Astrocyte (in vitro differentiated cells and primary cell): ENCODE results near the gene BOLL.
A peak's percentile ranks its signal among the peaks of the same experiment; 100 is the strongest.

Experiments
- EZH2 ChIP-seq: IDR thresholded peaks from 2 replicates; pipeline ENCODE4 v1.6.1; 2012; ENCODE audit warnings: mild to moderate bottlenecking, low read length, inconsistent platforms; ENCODE audit not compliant: insufficient read depth
- TF ChIP-seq, protein P1 (sequence below): IDR thresholded peaks from 2 replicates; pipeline ENCODE4 v1.5.1; 2011; ENCODE audit warnings: low read depth, mild to moderate bottlenecking, inconsistent platforms, low read length, moderate library complexity; ENCODE audit not compliant: insufficient read depth

DNA sequence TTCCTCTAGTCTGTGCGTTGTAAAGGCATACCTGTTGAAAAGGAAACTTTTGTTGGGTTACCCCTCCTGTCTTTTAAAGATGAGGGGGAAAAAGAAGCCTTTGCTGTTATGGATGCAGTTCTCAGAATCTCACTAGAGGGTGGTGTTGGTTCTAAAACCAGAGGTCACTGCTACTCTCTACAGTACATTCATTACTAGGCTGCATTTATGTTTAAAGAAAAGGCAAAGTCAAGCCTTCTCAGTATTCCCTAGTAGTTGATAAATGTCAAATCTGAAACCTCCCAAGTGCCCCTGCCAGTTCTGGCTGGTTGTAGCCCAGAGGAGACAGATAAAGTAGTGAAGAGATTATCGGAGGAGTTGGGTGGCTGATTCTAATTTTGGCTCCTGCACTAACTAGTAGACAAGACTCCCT lies 17.9 kb upstream of the BOLL start:
- TF ChIP-seq, protein P1, sequence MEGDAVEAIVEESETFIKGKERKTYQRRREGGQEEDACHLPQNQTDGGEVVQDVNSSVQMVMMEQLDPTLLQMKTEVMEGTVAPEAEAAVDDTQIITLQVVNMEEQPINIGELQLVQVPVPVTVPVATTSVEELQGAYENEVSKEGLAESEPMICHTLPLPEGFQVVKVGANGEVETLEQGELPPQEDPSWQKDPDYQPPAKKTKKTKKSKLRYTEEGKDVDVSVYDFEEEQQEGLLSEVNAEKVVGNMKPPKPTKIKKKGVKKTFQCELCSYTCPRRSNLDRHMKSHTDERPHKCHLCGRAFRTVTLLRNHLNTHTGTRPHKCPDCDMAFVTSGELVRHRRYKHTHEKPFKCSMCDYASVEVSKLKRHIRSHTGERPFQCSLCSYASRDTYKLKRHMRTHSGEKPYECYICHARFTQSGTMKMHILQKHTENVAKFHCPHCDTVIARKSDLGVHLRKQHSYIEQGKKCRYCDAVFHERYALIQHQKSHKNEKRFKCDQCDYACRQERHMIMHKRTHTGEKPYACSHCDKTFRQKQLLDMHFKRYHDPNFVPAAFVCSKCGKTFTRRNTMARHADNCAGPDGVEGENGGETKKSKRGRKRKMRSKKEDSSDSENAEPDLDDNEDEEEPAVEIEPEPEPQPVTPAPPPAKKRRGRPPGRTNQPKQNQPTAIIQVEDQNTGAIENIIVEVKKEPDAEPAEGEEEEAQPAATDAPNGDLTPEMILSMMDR, result peak; percentile 86
- TF ChIP-seq EZH2, result no peak
